H1 (cell line): ENCODE data around the gene RGS8. TPM values are rescaled to one million over a fixed set of nuclear protein-coding genes. Genes with fewer than 3 reads are reported as not detected.

Experiments used
- CTCF ChIA-PET: fragments of 300-600 bp; sonication (Branson Sonifier 250); formaldehyde crosslinking; loops from one replicate; lab custom pipeline; 2021; ENCODE audit not compliant: partially characterized antibody; lab: Charles Lee
- POLR2A ChIA-PET: fragments of 300-600 bp; sonication (Branson Sonifier 250); formaldehyde crosslinking; loops from one replicate; lab custom pipeline; 2021; ENCODE audit warnings: inconsistent platforms; ENCODE audit not compliant: partially characterized antibody; lab: Charles Lee
- DNase-seq, 2 experiments: peaks; one replicate each; pipeline versions ENCODE4 v3.0.0 to v3.0.0-alpha.2; 2010 to 2022; ENCODE audit warnings: low spot score in 2 of 2, low read depth in 1 of 2, mixed read lengths in 1 of 2
- FAIRE-seq: peaks from 2 replicates; lab custom pipeline; 2011; peaks lifted over from hg19 to GRCh38; lab: Jason Lieb, UNC
- H2AFZ ChIP-seq: 2 replicates; pipeline ENCODE4 v1.8.1; 2012; ENCODE audit warnings: low read length, inconsistent platforms
- H2AK5ac ChIP-seq: 2 replicates; pipeline ENCODE4 v1.6.1; 2013; ENCODE audit warnings: low read depth, low read length
- H2BK120ac ChIP-seq: replicated peaks from 2 replicates; pipeline ENCODE3; 2013; ENCODE audit warnings: low read depth, low read length, inconsistent platforms
- H2BK12ac ChIP-seq: 2 replicates; pipeline ENCODE4 v1.6.1; 2013; ENCODE audit warnings: low read depth, low read length
- H2BK15ac ChIP-seq: 2 replicates; pipeline ENCODE4 v1.6.1; 2013; ENCODE audit warnings: low read length
- H2BK20ac ChIP-seq: 2 replicates; pipeline ENCODE4 v1.6.1; 2013; ENCODE audit warnings: low read length
- H2BK5ac ChIP-seq: 2 replicates; pipeline ENCODE4 v1.6.1; 2013; ENCODE audit warnings: low read depth, low read length
- H3K14ac ChIP-seq: 2 replicates; pipeline ENCODE4 v1.6.1; 2013; ENCODE audit warnings: inconsistent platforms; ENCODE audit not compliant: insufficient read length
- H3K18ac ChIP-seq: 2 replicates; pipeline ENCODE4 v1.6.1; 2013; ENCODE audit warnings: low read length; ENCODE audit errors: extremely low read depth
- H3K23ac ChIP-seq: 2 replicates; pipeline ENCODE4 v1.6.1; 2013; ENCODE audit warnings: inconsistent platforms; ENCODE audit not compliant: insufficient read length
- H3K23me2 ChIP-seq: 2 replicates; pipeline ENCODE4 v1.6.1; 2013; ENCODE audit warnings: low read depth, low read length
- H3K27ac ChIP-seq: 2 replicates; pipeline ENCODE4 v1.6.1; 2011; ENCODE audit warnings: low read depth, low read length, inconsistent platforms
- H3K27me3 ChIP-seq, 4 experiments: replicated peaks in 1 of 4; 1 replicate in 1 of 4; 2 replicates in 3 of 4; pipeline versions ENCODE4 v1.6.1 to v1.8.1; 2011 to 2013; ENCODE audit warnings: low read length in 3 of 4, mild to moderate bottlenecking in 3 of 4, inconsistent platforms in 2 of 4, mixed read lengths in 2 of 4, moderate library complexity in 1 of 4; ENCODE audit not compliant: control insufficient read depth in 3 of 4, insufficient read depth in 3 of 4; ENCODE audit errors: extremely low read depth in 1 of 4
- H3K36me3 ChIP-seq, 4 experiments: 2 replicates each; pipeline versions ENCODE4 v1.6.1 to v1.8.1; 2011 to 2013; ENCODE audit warnings: mild to moderate bottlenecking in 4 of 4, low read length in 3 of 4, moderate library complexity in 2 of 4, control low read depth in 1 of 4, inconsistent platforms in 1 of 4; ENCODE audit not compliant: insufficient read depth in 4 of 4, control insufficient read depth in 2 of 4
- H3K4ac ChIP-seq: replicated peaks from 2 replicates; pipeline ENCODE3; 2013; ENCODE audit warnings: low read length, low read depth, mixed read lengths, inconsistent platforms; ENCODE audit not compliant: insufficient read length
- H3K4me1 ChIP-seq, 4 experiments: replicated peaks in 1 of 4; 1 replicate in 1 of 4; 2 replicates in 3 of 4; pipeline versions ENCODE4 v1.6.1 to v1.8.1; 2011 to 2013; ENCODE audit warnings: low read length in 3 of 4, inconsistent platforms in 2 of 4, mixed read lengths in 1 of 4; ENCODE audit not compliant: insufficient read depth in 4 of 4, control insufficient read depth in 3 of 4
- H3K4me2 ChIP-seq, 2 experiments: 2 replicates each; pipeline versions ENCODE4 v1.6.1 to v1.8.1; 2011 to 2013; ENCODE audit warnings: low read depth in 2 of 2, low read length in 2 of 2, control low read depth in 1 of 2, inconsistent platforms in 1 of 2, mild to moderate bottlenecking in 1 of 2; ENCODE audit not compliant: insufficient read depth in 1 of 2
- H3K4me3 ChIP-seq, 4 experiments: fragments of 200-600, 300-600 bp in 1 of 4; sonication (generic), shearing (Covaris generic), sonication (Bioruptor Twin) in 1 of 4; 2 replicates each; pipeline versions ENCODE4 v1.5.1 to v1.8.1; 2011 to 2016; ENCODE audit warnings: low read length in 4 of 4, low read depth in 3 of 4, control low read depth in 2 of 4, inconsistent platforms in 2 of 4, mild to moderate bottlenecking in 2 of 4, mixed read lengths in 1 of 4, moderate library complexity in 1 of 4; ENCODE audit not compliant: insufficient read depth in 2 of 4; ENCODE audit errors: extremely low read depth in 1 of 4
- H3K56ac ChIP-seq: replicated peaks from 2 replicates; pipeline ENCODE3; 2013; ENCODE audit warnings: low read depth, mild to moderate bottlenecking, mixed read lengths, low read length, inconsistent platforms; ENCODE audit not compliant: insufficient read length
- H3K79me1 ChIP-seq: 2 replicates; pipeline ENCODE4 v1.6.1; 2013; ENCODE audit warnings: low read depth, low read length, control low read depth
- H3K79me2 ChIP-seq, 2 experiments: 2 replicates each; pipeline versions ENCODE4 v1.6.1 to v1.8.1; 2012 to 2013; ENCODE audit warnings: low read length in 2 of 2, mild to moderate bottlenecking in 2 of 2, inconsistent platforms in 1 of 2; ENCODE audit not compliant: insufficient read depth in 2 of 2, control insufficient read depth in 1 of 2
- H3K9ac ChIP-seq, 4 experiments: replicated peaks in 1 of 4; 1 replicate in 1 of 4; 2 replicates in 3 of 4; pipeline versions ENCODE4 v1.6.1 to v1.8.1; 2011 to 2013; ENCODE audit warnings: low read depth in 3 of 4, low read length in 3 of 4, control low read depth in 2 of 4, mild to moderate bottlenecking in 2 of 4, moderate library complexity in 2 of 4, inconsistent platforms in 1 of 4; ENCODE audit errors: extremely low read depth in 1 of 4
- H3K9me3 ChIP-seq, 2 experiments: 2 replicates each; pipeline versions ENCODE4 v1.6.1 to v1.8.1; 2012 to 2013; ENCODE audit warnings: mild to moderate bottlenecking in 2 of 2, moderate library complexity in 2 of 2, control low read depth in 1 of 2, inconsistent platforms in 1 of 2, low read depth in 1 of 2, low read length in 1 of 2, mixed read lengths in 1 of 2; ENCODE audit not compliant: insufficient read depth in 2 of 2
- H4K20me1 ChIP-seq, 2 experiments: replicated peaks in 1 of 2; 2 replicates each; pipeline versions ENCODE3 to v1.8.1; 2011 to 2013; ENCODE audit warnings: inconsistent platforms in 2 of 2, low read length in 2 of 2, mild to moderate bottlenecking in 1 of 2; ENCODE audit not compliant: insufficient read depth in 2 of 2, control insufficient read depth in 1 of 2
- H4K5ac ChIP-seq: 2 replicates; pipeline ENCODE4 v1.6.1; 2013; ENCODE audit warnings: low read length, low read depth, mixed read lengths, inconsistent platforms; ENCODE audit not compliant: insufficient read length
- H4K8ac ChIP-seq: 2 replicates; pipeline ENCODE4 v1.8.0; 2013; ENCODE audit warnings: mild to moderate bottlenecking, moderate library complexity, low read length, inconsistent platforms; ENCODE audit not compliant: insufficient read depth; ENCODE audit errors: extremely low read depth
- H4K91ac ChIP-seq: replicated peaks from 2 replicates; pipeline ENCODE3; 2013; ENCODE audit warnings: low read length, mixed read lengths, inconsistent platforms; ENCODE audit not compliant: insufficient read length
- WGBS, 2 experiments: shearing (Covaris generic) in 1 of 2; methylation state at CpG; one replicate each; pipeline versions ENCODE4 v1.1.6 to v1.1.7; 2013 to 2015; ENCODE audit warnings: low lambda C conversion rate in 2 of 2, mixed read lengths in 2 of 2, inconsistent platforms in 1 of 2, low coverage in 1 of 2, missing lambda C conversion rate in 1 of 2; ENCODE audit not compliant: insufficient replicate concordance in 2 of 2, insufficient coverage in 1 of 2, insufficient read length in 1 of 2; ENCODE audit errors: extremely low coverage in 1 of 2, missing lambda C conversion rate in 1 of 2; 5-methylcytosine and 5-hydroxymethylcytosine counted together
- polyA plus RNA-seq, 7 experiments: library from polyadenylated mRNA; depleted of rRNA in 3 of 7; stranded (reverse) in 5 of 7; unstranded in 2 of 7; fragments of >200 nt in 5 of 7; fragments of 200-250 nt in 2 of 7; gene quantifications; 1 replicate in 5 of 7; 2 replicates in 1 of 7; 4 replicates in 1 of 7; pipeline versions ENCODE4 v1.2.1 to v1.2.3, GENCODE V29; 2011 to 2013; ENCODE audit warnings: missing spikeins in 2 of 7, mixed read lengths in 2 of 7
- total RNA-seq: library from RNA; stranded (reverse); fragmentation: NEBNext Ultra II Directional; extraction: Animal tissue kit (Norgen Biotek cat#: 25700); gene quantifications from 2 replicates; pipeline ENCODE4 v1.2.1, GENCODE V29; 2021

The RGS8 gene
- total and polyA plus RNA-seq, 2 of the 8 experiments (the other 6 are each of a cell fraction or from before 2014, with no cell fraction given), result 0.13 to 0.23 TPM

DNA sequence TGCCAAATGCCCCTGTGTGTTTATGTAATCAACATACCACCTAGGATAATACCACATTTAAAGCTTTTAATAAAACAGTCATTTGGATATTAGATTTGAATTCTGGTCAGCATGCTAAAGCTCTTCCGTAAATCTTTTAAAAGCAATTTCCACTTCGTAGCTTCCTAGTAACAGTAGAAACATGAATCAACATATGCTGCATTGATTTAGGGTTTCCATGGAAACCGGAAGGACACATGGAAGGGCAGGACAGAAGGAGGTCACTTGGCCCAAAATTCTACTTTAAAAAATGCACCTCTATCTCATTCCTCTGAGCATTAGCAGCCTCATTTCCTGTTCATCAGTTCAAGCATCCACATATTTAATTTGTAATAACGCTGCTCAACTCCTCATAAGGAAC is 8.1 kb downstream of the RGS8 start:
- no peak overlapping the region for H4K5ac ChIP-seq
- no peak overlapping the region for H3K4ac ChIP-seq
- no peak overlapping the region for H3K4me3 ChIP-seq
- no peak overlapping the region for H3K4me2 ChIP-seq
- ChIA-PET CTCF (interaction anchor here (0.9 to 2.8 kb wide), 12 partner anchors 9 to 108 kb away, joined by 3 to 9 read pairs (median 6); no protein-coding TSS in a partner anchor), POLR2A (interaction anchor here (0.7 to 1.9 kb wide), 5 partner anchors 10 to 80 kb away, joined by 3 to 5 read pairs (median 3); no protein-coding TSS in a partner anchor)
- WGBS, 2 experiments, result 87% methylated on average over 4 of the region's 4 CpGs; no CpG with 5 or more reads in 1 of the 2 experiments
- H3K27me3 ChIP-seq, result peaks cover 0 to 4% (median 0%) of the 10 kb centered on the region in 4 experiments; a peak in 1 of 7 replicates
- no peak overlapping the region for H2BK12ac ChIP-seq
- no peaks in the 10 kb centered on the region for H3K36me3 ChIP-seq
- no peak overlapping the region for H2AFZ ChIP-seq
- H3K14ac ChIP-seq, result no peak overlapping the region
- H3K27ac ChIP-seq, result 0 out of 2 replicates have a peak overlapping the region, but pooled peaks have one; percentile 14
- no peak overlapping the region for H2BK5ac ChIP-seq
- no peaks in the 10 kb centered on the region for H4K20me1 ChIP-seq
- DNase-seq (no peak), FAIRE-seq (no peak)
- H3K79me2 ChIP-seq, result no peaks in the 10 kb centered on the region
- H3K23me2 ChIP-seq, result no peaks in the 10 kb centered on the region
- no peak overlapping the region for H3K18ac ChIP-seq
- H2AK5ac ChIP-seq, result no peak overlapping the region
- no peak overlapping the region for H4K8ac ChIP-seq
- no peak overlapping the region for H3K23ac ChIP-seq
- H2BK15ac ChIP-seq, result no peak overlapping the region
- peaks cover 3 to 9% (median 6%) of the 10 kb centered on the region in 4 experiments for H3K4me1 ChIP-seq
- H3K79me1 ChIP-seq, result no peaks in the 10 kb centered on the region
- no peak overlapping the region for H3K9ac ChIP-seq
- no peak overlapping the region for H3K56ac ChIP-seq
- no peak overlapping the region for H2BK120ac ChIP-seq
- H3K9me3 ChIP-seq, result no peaks in the 10 kb centered on the region
- no peak overlapping the region for H4K91ac ChIP-seq
- H2BK20ac ChIP-seq, result no peak overlapping the region
